GM23338 (cell line): Measurements from ENCODE around the gene PHF5A.
"Not testable (repeated sequence)": the region's sequence is repeated elsewhere in the genome, so short reads cannot be mapped to it uniquely, and the experiment has no call there.

Experiments used
- CREB1 ChIP-seq: fragments of 250-450 bp; sonication (Bioruptor Pico); IDR thresholded peaks from 2 replicates; pipeline ENCODE4 v1.5.0; 2020; ENCODE audit warnings: low read depth, mild to moderate bottlenecking, moderate library complexity
- CTCF ChIP-seq, 2 experiments: fragments of 200-600 bp in 1 of 2; sonication (generic) in 1 of 2; conservative IDR thresholded peaks; 2 replicates each; pipeline versions ENCODE4 v1.5.1 to v1.6.1; 2016 to 2017; ENCODE audit warnings: antibody characterized with exemption in 2 of 2, low read depth in 2 of 2, mild to moderate bottlenecking in 2 of 2, moderate library complexity in 1 of 2
- ETS1 ChIP-seq: IDR thresholded peaks from 2 replicates; pipeline ENCODE4 v1.6.1; 2016; ENCODE audit warnings: antibody characterized with exemption
- EZH2 ChIP-seq: fragments of 200-600 bp; sonication (generic); IDR thresholded peaks from one replicate; pipeline ENCODE4 v1.8.0; 2017; ENCODE audit warnings: antibody characterized with exemption, mild to moderate bottlenecking, low read depth; ENCODE audit not compliant: unreplicated experiment
- EZH2phosphoT487 ChIP-seq: fragments of 200-600 bp; sonication (generic); IDR thresholded peaks from one replicate; pipeline ENCODE4 v1.8.1; 2018; ENCODE audit warnings: antibody characterized with exemption; ENCODE audit not compliant: unreplicated experiment
- JUNB ChIP-seq: IDR thresholded peaks from one replicate; pipeline ENCODE4 v1.6.1; 2016; ENCODE audit warnings: antibody characterized with exemption; ENCODE audit not compliant: unreplicated experiment
- NANOG ChIP-seq: IDR thresholded peaks from 2 replicates; pipeline ENCODE4 v1.6.1; 2016; ENCODE audit warnings: antibody characterized with exemption, borderline replicate concordance
- POLR2AphosphoS5 ChIP-seq: IDR thresholded peaks from 2 replicates; pipeline ENCODE4 v1.6.1; 2016; ENCODE audit warnings: antibody characterized with exemption, low read depth
- REST ChIP-seq: IDR thresholded peaks from one replicate; pipeline ENCODE4 v1.6.1; 2018; ENCODE audit warnings: antibody characterized with exemption; ENCODE audit not compliant: unreplicated experiment
- STAT1 ChIP-seq: IDR thresholded peaks from one replicate; pipeline ENCODE4 v1.6.1; 2016; ENCODE audit warnings: antibody characterized with exemption; ENCODE audit not compliant: unreplicated experiment
- ZNF331 ChIP-seq: fragments of 250-450 bp; sonication (Bioruptor Pico); IDR thresholded peaks from 2 replicates; pipeline ENCODE4 v1.5.0; 2020; ENCODE audit warnings: low read depth, mild to moderate bottlenecking, moderate library complexity
- ZNF462 ChIP-seq: fragments of 250-450 bp; sonication (Bioruptor Pico); IDR thresholded peaks from 2 replicates; pipeline ENCODE4 v1.5.0; 2020; ENCODE audit warnings: mild to moderate bottlenecking, moderate library complexity

GRCh38 chr22:41434361-41435003, 34.0 kb downstream of the PHF5A start:
- TF ChIP-seq CTCF (conservative IDR thresholded peaks at IDR 0.05; ENCODE audit: low read depth in 2 of 2); EZH2phosphoT487; EZH2; POLR2AphosphoS5; JUNB; REST; ZNF331 (CRISPR knock-in tag); CREB1 (CRISPR knock-in tag); ETS1; NANOG; STAT1; ZNF462: not testable (repeated sequence)
